Hypothalamus (tissue), 51 donors: Measurements from ENCODE around the gene PDE6G.

Source experiments
- DNase-seq, 51 donors: peaks; one replicate each; lab custom pipeline; 2025; lab: John Stamatoyannopoulos, UW

PDE6G gene

GRCh38 chr17:81688616-81689015, 32.3 kb upstream of the PDE6G start:
- no peak for DNase-seq

DNA sequence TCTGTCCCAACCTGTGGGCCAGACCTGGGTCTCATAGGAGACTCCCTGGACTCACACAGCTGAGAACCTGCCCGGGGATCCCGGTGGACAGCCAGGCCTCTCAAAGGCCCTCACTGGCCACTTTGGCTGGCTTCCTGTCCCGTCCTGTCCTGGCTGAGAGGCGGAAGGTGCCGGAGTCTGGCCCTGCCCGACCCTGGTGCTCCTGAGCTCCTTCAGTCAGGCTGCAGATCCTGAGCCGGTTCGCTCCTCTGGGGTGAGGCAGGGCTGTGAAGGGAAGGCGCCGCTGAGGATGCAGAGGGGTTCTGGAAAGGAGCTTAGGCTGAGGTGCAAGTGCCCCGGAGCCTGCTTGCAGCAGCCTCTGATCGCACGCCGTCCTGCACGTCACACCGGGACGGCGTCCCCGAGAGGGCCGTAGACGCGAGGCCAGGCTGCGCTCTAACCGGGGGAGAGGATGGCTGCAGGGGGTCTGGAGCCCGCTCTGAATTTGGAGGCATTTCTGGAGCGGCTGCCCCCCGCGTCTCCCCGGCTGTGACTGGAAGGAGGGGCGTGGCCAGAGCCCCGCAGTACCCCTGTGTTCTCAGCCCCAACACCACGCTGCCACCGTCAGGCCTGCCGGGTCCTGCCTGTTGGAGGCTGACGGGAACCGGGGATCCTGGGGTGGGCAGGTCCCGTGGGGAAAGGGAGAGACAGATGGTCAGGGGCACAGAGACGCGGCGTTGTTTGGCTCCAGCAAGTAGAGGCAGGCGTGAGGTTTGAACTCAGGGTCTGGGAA, 31.6 kb upstream of the PDE6G start:
- no peak for DNase-seq

GRCh38 chr17:81686614-81687013, 30.3 kb upstream of the PDE6G start:
- no peak for DNase-seq

- DNase-seq: peak in 1 of 51 donors; percentile 62
Measured at GRCh38 chr17:81685108-81685507, 28.8 kb upstream of the PDE6G start.

- DNase-seq: no peak
Measured at GRCh38 chr17:81684442-81684911, 28.1 kb upstream of the PDE6G start.

DNA sequence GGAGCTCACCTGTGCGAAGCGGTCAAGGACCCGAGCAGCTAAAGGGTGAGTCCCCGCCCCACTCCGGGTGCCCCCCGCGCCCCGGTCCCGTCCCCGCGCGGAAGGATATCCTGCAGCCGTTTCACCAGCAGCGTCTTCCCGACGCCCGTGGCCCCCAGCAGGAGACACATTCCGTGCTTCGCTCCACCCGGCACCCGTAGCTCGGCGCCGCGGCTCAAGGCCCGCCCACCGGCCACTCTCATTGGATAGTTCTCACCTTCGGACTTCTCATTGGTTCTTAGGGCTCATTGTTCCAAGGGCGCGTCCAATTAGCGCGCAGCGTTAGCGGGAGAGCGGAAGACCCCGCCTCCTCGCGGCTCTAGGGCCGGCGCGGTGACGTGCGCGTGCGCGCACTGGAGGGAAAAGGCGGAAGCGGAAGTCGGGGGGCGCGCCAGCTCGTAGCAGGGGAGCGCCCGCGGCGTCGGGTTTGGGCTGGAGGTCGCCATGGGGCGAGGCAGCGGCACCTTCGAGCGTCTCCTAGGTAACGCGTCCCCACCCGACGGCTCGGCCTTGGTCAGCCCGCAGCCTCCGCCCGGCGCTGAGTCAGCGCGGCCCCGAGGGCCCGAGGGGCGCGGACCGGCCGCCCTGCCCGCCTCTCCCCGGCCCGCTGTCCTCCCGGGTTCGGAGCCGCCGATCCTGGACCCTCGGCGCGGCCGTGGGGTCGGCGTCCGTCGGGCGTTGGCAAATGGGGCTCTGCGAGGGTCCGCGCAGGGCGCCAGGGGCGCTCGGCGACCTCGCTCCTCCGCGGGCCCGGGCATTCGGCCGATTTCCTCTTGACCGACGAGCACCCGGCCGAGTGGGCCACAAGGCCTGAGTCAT, 27.5 kb upstream of the PDE6G start, which contains the start of the genes ARL16 and HGS:
Gene ARL16, minus strand, starts transcription at position 214 of the 858 bp plus-strand sequence. Its CDS starts 44 bp downstream, at position 170.
Gene HGS, plus strand, starts transcription at position 428 of the 858 bp plus-strand sequence. Its CDS starts 56 bp downstream, at position 484.
- DNase-seq: peak; percentile 81 to 98 (median 95)

GRCh38 chr17:81683208-81683583, 26.9 kb upstream of the PDE6G start:
- DNase-seq: peak in 4 of 51 donors; percentile 42 to 62 (median 52)

DNA sequence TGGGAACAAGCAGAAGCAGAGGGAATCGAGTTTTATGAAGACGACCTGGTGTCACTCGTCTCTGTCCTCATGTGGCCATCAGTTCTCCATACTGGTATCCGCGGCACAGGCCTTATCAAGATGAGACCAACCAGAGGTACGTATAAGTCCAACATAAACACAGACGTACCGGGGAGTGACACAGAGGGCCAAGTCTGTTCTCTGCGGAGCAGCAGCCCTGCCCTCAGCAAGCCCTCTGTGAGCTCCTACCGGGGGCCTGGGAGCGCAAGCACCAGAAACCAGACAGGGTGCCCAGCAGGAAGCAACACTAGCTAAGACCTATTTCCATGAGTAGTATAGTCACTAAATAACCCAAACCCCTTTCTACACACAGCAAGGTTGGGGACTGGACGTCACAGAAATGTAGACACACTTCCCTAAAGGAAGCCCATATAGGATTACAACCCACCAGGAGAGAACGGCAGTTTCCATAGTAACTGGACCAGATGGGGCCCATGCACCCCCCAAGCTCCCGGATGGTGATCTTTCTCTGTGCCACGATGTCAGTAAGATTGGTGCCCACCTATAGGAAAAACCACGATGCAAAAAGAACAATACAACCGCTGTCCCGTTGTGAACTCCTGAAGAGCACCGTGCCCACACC, 26.3 kb upstream of the PDE6G start:
- no peak for DNase-seq

DNA sequence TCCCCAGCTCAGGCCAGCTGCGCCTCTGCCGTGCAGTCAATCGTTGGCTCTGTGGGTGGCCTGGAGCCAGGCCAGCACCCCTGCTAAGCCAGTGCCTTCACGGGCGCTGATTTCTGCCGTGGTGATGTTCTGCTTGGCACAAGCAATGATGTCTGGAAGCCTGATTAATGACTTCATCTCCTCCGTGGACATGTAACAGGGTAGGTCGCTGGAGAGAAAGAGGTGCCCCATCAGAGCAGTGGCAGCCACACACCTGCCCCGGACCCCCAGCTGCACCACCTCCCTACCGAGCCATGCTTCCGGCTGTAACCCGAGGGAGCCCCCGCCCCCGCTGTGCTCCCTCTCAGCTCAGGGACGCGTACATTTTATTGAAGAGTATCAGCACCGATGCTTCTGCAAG, 25.3 kb upstream of the PDE6G start:
- DNase-seq: peak in 10 of 51 donors; percentile 7 to 30 (median 17)

DNA sequence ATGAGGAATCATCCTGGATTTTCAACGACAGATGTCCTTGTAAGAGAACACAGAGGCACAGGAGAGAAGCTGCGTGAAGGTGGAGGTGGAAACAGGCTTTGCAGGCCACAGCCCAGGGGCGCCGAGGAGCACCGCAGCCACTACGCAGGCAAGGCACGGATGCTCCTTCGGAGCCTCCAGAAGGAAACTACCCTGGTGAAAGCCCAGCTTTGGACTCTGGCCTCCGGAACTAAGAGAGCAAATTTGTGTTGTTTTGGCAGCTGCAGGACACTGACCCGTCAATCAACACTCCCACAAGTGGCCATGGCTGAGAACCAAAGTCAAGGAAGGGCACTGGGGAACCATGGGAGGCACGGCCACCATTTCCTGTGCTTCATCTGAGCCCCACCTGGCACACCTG, 23.8 kb upstream of the PDE6G start:
- DNase-seq: no peak

DNA sequence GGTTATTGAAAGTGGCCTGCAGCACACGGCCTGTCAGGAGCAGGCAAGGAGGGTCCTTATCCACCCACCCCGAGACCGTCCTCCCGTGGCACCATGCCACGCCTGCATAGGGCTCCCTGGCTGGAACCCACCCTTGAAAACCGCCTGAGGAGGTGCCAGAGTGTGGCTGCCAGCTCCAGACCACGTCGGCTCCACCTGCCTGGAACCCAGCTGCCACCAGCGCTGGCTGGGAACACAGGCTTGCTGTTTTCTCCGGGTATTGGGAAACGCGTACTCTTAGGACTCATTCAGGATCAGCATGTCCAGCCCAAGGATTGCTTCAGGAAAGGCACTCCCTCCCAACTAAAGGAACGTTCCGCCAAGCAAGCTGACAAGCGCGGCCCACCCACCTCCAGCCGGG, 20.6 kb upstream of the PDE6G start:
- DNase-seq: peak in 6 of 51 donors; percentile 8 to 26 (median 13)

- peak in 18 of 51 donors; percentile 5 to 55 (median 21) for DNase-seq
Measured at GRCh38 chr17:81675515-81676221, 19.3 kb upstream of the PDE6G start.

- DNase-seq: no peak
Measured at GRCh38 chr17:81673561-81674258, 17.4 kb upstream of the PDE6G start.

GRCh38 chr17:81672954-81673353, 16.6 kb upstream of the PDE6G start:
- no peak for DNase-seq

GRCh38 chr17:81672504-81672903, 16.2 kb upstream of the PDE6G start:
- DNase-seq: no peak

DNA sequence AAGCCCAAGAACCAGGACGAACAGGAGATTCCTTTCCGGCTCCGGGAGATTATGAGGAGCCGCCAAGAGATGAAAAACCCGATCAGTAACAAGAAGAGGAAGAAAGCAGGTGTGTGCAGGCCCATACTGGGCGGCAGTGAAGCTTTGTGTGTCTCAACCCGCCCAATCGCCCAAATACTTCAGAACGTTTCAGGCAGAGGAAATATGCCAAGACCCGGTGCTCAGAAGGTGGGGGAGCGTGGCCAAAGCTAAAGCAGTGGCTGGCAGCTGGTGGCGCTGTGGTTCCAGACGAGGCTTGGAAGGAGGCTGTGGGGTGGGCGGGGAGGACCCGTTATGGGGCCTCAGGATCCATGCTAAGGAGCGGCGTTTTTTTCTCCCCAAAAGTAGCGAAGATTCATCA, 11.4 kb upstream of the PDE6G start:
- DNase-seq: no peak

DNA sequence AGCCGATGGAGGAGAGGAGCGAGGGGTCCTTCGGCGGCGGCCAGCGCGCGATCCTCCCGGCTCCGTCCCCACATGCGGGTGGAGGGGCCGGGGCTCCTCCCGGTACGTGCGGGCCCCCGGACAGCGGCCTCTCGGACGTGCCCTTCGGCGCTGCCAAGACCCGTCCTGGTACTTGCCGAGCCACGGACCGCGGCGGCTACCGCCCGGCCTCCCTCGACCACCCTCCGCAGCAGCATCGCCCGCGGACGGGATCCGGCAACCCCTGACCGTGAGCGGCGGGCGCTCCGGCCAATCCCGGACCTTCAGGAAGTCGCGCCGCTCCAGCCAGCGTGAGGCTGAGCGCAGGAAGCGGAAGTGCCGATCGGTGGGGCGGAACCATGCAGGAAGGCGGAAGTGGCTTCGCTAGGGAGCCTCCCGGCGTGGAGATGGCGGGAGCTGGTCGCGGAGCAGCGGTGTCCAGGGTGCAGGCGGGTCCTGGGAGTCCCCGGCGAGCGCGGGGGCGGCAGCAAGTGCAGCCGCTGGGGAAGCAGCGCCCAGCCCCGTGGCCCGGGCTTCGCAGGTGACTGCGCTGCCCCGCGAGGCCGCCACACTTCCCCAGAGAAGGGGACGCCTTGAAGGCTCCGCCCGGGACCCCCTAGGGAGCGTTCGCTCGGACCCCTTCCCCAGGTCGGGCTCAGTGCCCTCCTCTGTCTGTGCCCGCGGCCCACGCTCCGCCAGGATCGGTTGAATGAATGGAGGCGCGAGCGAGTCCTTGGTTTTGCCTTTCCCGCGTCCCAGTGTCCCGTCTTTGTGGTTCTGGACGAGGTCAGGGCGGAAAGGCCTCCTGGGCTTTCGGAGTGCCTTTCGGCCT, 10.2 kb upstream of the PDE6G start, which contains the start of the genes CCDC137 and OXLD1:
Gene CCDC137, plus strand, starts transcription at position 396 of the 850 bp plus-strand sequence. Its CDS starts 30 bp downstream, at position 426.
Gene OXLD1, minus strand, starts transcription at position 264 of the 850 bp plus-strand sequence. Its CDS starts 28 bp downstream, at position 236.
- peak; percentile 57 to 98 (median 91) for DNase-seq

DNA sequence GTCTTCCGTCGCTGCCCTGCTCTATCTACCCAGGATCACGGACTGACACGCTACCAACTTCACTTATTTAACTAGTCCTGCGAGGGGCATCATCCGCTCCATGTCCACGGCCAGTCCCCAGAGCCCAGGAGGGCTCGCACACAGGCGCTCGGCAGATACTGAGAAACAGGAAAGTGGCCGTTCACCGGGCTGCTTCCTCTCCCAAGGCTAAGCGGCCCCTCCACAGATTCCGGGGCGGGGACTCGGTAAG, 9.7 kb upstream of the PDE6G start:
- DNase-seq: no peak
